Neural progenitor cell (in vitro differentiated cells): Measurements from ENCODE around the gene GSTO2.

Source experiments
- CTCF ChIP-seq: fragments of 200-600 bp; sonication (generic); IDR thresholded peaks from 2 replicates; pipeline ENCODE4 v1.5.1; 2017; ENCODE audit warnings: antibody characterized with exemption, mild to moderate bottlenecking
- EZH2 ChIP-seq: fragments of 200-600 bp; sonication (generic); IDR thresholded peaks from 2 replicates; pipeline ENCODE4 v1.6.1; 2017; ENCODE audit warnings: antibody characterized with exemption, mild to moderate bottlenecking, moderate library complexity

GRCh38 chr10:104277785-104278184 is 8.8 kb downstream of the GSTO2 start:
- TF ChIP-seq CTCF (no peak), EZH2 (no peak)
